HEK293T (cell line): ENCODE measurements around the gene GGA2.

Experiments used
- ARNT ChIP-seq: fragments of 450-650 bp; IDR thresholded peaks from 2 replicates; pipeline ENCODE4 v1.6.1; 2017; ENCODE audit warnings: mild to moderate bottlenecking
- BHLHE40 ChIP-seq: fragments of 450-650 bp; IDR thresholded peaks from 2 replicates; pipeline ENCODE4 v1.6.1; 2016; ENCODE audit warnings: mild to moderate bottlenecking, moderate library complexity, borderline replicate concordance
- ELF4 ChIP-seq: fragments of 450-650 bp; IDR thresholded peaks from 2 replicates; pipeline ENCODE4 v1.6.1; 2017; ENCODE audit warnings: antibody characterized with exemption
- FOXA1 ChIP-seq: fragments of 450-650 bp; IDR thresholded peaks from 2 replicates; pipeline ENCODE4 v1.6.1; 2016; ENCODE audit warnings: mild to moderate bottlenecking
- FOXK2 ChIP-seq: fragments of 450-650 bp; IDR thresholded peaks from 2 replicates; pipeline ENCODE4 v1.6.1; 2016; ENCODE audit warnings: mild to moderate bottlenecking
- FOXM1 ChIP-seq: fragments of 450-650 bp; IDR thresholded peaks from 2 replicates; pipeline ENCODE4 v1.6.1; 2017; ENCODE audit warnings: mild to moderate bottlenecking, borderline replicate concordance
- HDGF ChIP-seq: fragments of 450-650 bp; IDR thresholded peaks from 2 replicates; pipeline ENCODE4 v1.6.1; 2017; ENCODE audit warnings: antibody characterized with exemption, borderline replicate concordance
- LEF1 ChIP-seq: fragments of 450-650 bp; IDR thresholded peaks from 2 replicates; pipeline ENCODE4 v1.6.1; 2017; ENCODE audit warnings: mild to moderate bottlenecking, borderline replicate concordance
- NFRKB ChIP-seq: fragments of 450-650 bp; IDR thresholded peaks from 2 replicates; pipeline ENCODE4 v1.6.1; 2016; ENCODE audit warnings: mild to moderate bottlenecking, moderate library complexity
- PKNOX1 ChIP-seq: fragments of 450-650 bp; IDR thresholded peaks from 2 replicates; pipeline ENCODE4 v1.6.1; 2016
- SP1 ChIP-seq: fragments of 450-650 bp; IDR thresholded peaks from 2 replicates; pipeline ENCODE4 v1.6.1; 2017
- SUZ12 ChIP-seq: fragments of 450-650 bp; IDR thresholded peaks from 2 replicates; pipeline ENCODE4 v1.6.1; 2016; ENCODE audit warnings: mild to moderate bottlenecking
- TARDBP ChIP-seq: fragments of 450-650 bp; IDR thresholded peaks from 2 replicates; pipeline ENCODE4 v1.6.1; 2016
- ZNF384 ChIP-seq: fragments of 450-650 bp; IDR thresholded peaks from 2 replicates; pipeline ENCODE4 v1.6.1; 2016

- TF ChIP-seq ELF4, result no peak
- no peak for TF ChIP-seq ARNT
- no peak for TF ChIP-seq FOXA1
- no peak for TF ChIP-seq FOXM1
- TF ChIP-seq BHLHE40, result no peak
- no peak for TF ChIP-seq SP1
- no peak for TF ChIP-seq FOXK2
- TF ChIP-seq ZNF384, result no peak
- no peak for TF ChIP-seq LEF1
- TF ChIP-seq HDGF, result no peak
- no peak for TF ChIP-seq TARDBP
- TF ChIP-seq SUZ12, result no peak
- no peak for TF ChIP-seq NFRKB
- no peak for TF ChIP-seq PKNOX1
Measured at GRCh38 chr16:23511731-23512130, 1.4 kb upstream of the GGA2 start.
